HG03175 (cell line): ENCODE data around the gene CEP112.

Experiments used
- ATAC-seq: cut with Tn5 transposase; IDR thresholded peaks from one replicate; pipeline ENCODE4 v1.9.1; 2021; ENCODE audit warnings: mild to moderate bottlenecking, moderate library complexity; ENCODE audit not compliant: unreplicated experiment

CEP112 gene

GRCh38 chr17:66191593-66192377 is at the start of gene CEP112:
CEP112 (minus strand) TSS chr17:66192133.
- ATAC-seq, result peak; percentile 60

- ATAC-seq, result no peak
These were observed 48.7 kb upstream of the CEP112 start for GRCh38 chr17:66240630-66241029.

- no peak for ATAC-seq
These were observed 48.1 kb upstream of the CEP112 start for GRCh38 chr17:66240013-66240412.

- no peak for ATAC-seq
These were observed 43.6 kb upstream of the CEP112 start for GRCh38 chr17:66235377-66235994.

GRCh38 chr17:66234611-66235010 is 42.7 kb upstream of the CEP112 start:
- ATAC-seq, result no peak

GRCh38 chr17:66233023-66233753 is 41.3 kb upstream of the CEP112 start:
- ATAC-seq, result no peak

- ATAC-seq, result no peak
These were observed 39.1 kb upstream of the CEP112 start for GRCh38 chr17:66230922-66231591.

GRCh38 chr17:66229783-66230538 is 38.0 kb upstream of the CEP112 start:
- no peak for ATAC-seq

GRCh38 chr17:66228887-66229782 is 37.2 kb upstream of the CEP112 start, which contains the start of gene APOH:
APOH (minus strand) TSS chr17:66229415; CDS start chr17:66229379, 36 bp downstream.
- no peak for ATAC-seq

GRCh38 chr17:66227212-66228045 is 35.5 kb upstream of the CEP112 start:
- ATAC-seq, result no peak

GRCh38 chr17:66222798-66223350 is 30.9 kb upstream of the CEP112 start:
- ATAC-seq, result no peak

- ATAC-seq, result no peak
These were observed 30.0 kb upstream of the CEP112 start for GRCh38 chr17:66221755-66222530.

- ATAC-seq, result no peak
These were observed 29.4 kb upstream of the CEP112 start for GRCh38 chr17:66221343-66221742.

GRCh38 chr17:66220079-66220835 is 28.3 kb upstream of the CEP112 start:
- no peak for ATAC-seq

- no peak for ATAC-seq
These were observed 23.6 kb upstream of the CEP112 start for GRCh38 chr17:66215529-66215911.

GRCh38 chr17:66214884-66215528 is 23.1 kb upstream of the CEP112 start:
- ATAC-seq, result no peak
